PC-3 (cell line): ENCODE measurements around the gene RALGAPA1. TPM values are rescaled to one million over a fixed set of nuclear protein-coding genes. Genes with fewer than 3 reads are reported as not detected.

Experiments used
- ATAC-seq: fragments of 200-7000 bp; cut with Tn5 transposase; 2 replicates; pipeline ENCODE4 v1.9.1; 2020; ENCODE audit warnings: mild to moderate bottlenecking, moderate library complexity
- BruUV-seq: library from RNA; stranded (reverse); fragments of 400-500 nt; replicated peaks from 2 replicates; lab custom pipeline; 2021; lab: Mats Ljungman, UMichigan
- CTCF ChIA-PET: fragments of 300-600 bp; sonication (Branson Sonifier 250); formaldehyde crosslinking; loops from one replicate; lab custom pipeline; 2022; ENCODE audit warnings: antibody characterized with exemption; lab: Charles Lee
- POLR2A ChIA-PET: fragments of 300-600 bp; sonication (Branson Sonifier 250); formaldehyde crosslinking; loops from one replicate; lab custom pipeline; 2022; ENCODE audit warnings: antibody characterized with exemption; ENCODE audit not compliant: unreplicated experiment; lab: Charles Lee
- DNase-seq: peaks from one replicate; pipeline ENCODE4 v3.0.0-alpha.2; 2015
- H2AFZ ChIP-seq: fragments of 300-600 bp; sonication (generic); 2 replicates; pipeline ENCODE4 v1.6.0; 2016; ENCODE audit warnings: antibody characterized with exemption, low read length
- H3F3A ChIP-seq: fragments of 300-600 bp; sonication (generic); one replicate; pipeline ENCODE4 v1.6.0; 2017; ENCODE audit warnings: antibody characterized with exemption, low read length, control low read depth, mild to moderate bottlenecking; ENCODE audit not compliant: unreplicated experiment
- H3K27ac ChIP-seq: fragments of 300-600 bp; sonication (generic); 2 replicates; pipeline ENCODE4 v1.5.1; 2016; ENCODE audit warnings: mild to moderate bottlenecking, low read length
- H3K27me3 ChIP-seq: fragments of 300-600 bp; sonication (generic); 2 replicates; pipeline ENCODE4 v1.6.1; 2016; ENCODE audit warnings: low read length, mixed read lengths
- H3K36me3 ChIP-seq: fragments of 300-600 bp; sonication (generic); 2 replicates; pipeline ENCODE4 v1.6.1; 2016; ENCODE audit warnings: low read depth, mixed run types, low read length, mixed read lengths
- H3K4me1 ChIP-seq: fragments of 300-600 bp; sonication (generic); 2 replicates; pipeline ENCODE4 v1.5.1; 2016; ENCODE audit warnings: low read length; ENCODE audit not compliant: insufficient read depth
- H3K4me2 ChIP-seq: fragments of 300-600 bp; sonication (generic); 2 replicates; pipeline ENCODE4 v1.6.0; 2016; ENCODE audit warnings: low read length
- H3K4me3 ChIP-seq: fragments of 300-600 bp; sonication (generic); 2 replicates; pipeline ENCODE4 v1.5.1; 2016; ENCODE audit warnings: mild to moderate bottlenecking, low read length, mixed read lengths
- H3K79me2 ChIP-seq: fragments of 300-600 bp; sonication (generic); 2 replicates; pipeline ENCODE4 v1.6.1; 2017; ENCODE audit warnings: low read length, mixed read lengths
- H3K9ac ChIP-seq: fragments of 300-600 bp; sonication (generic); 2 replicates; pipeline ENCODE4 v1.6.0; 2016; ENCODE audit warnings: mild to moderate bottlenecking, low read length
- H3K9me2 ChIP-seq: fragments of 300-600 bp; sonication (generic); replicated peaks from 2 replicates; pipeline ENCODE4 v1.6.1; 2016; ENCODE audit warnings: mixed run types, low read length, mixed read lengths
- H3K9me3 ChIP-seq: fragments of 300-600 bp; sonication (generic); 2 replicates; pipeline ENCODE4 v1.6.1; 2016; ENCODE audit warnings: low read length, mixed read lengths
- H4K20me1 ChIP-seq: fragments of 300-600 bp; sonication (generic); 2 replicates; pipeline ENCODE4 v1.6.1; 2016; ENCODE audit warnings: low read length, mixed read lengths
- CTCF ChIP-seq: fragments of 300-600 bp; sonication (generic); conservative IDR thresholded peaks from 2 replicates; pipeline ENCODE4 v1.5.1; 2017; ENCODE audit warnings: antibody characterized with exemption, low read depth, mild to moderate bottlenecking, low read length
- EZH2 ChIP-seq: fragments of 300-600 bp; sonication (generic); IDR thresholded peaks from one replicate; pipeline ENCODE4 v1.6.1; 2017; ENCODE audit warnings: antibody characterized with exemption, mild to moderate bottlenecking, low read length; ENCODE audit not compliant: unreplicated experiment
- EZH2phosphoT487 ChIP-seq: fragments of 300-600 bp; sonication (generic); IDR thresholded peaks from 2 replicates; pipeline ENCODE4 v1.6.1; 2018; ENCODE audit warnings: mild to moderate bottlenecking, antibody characterized with exemption, low read length, borderline replicate concordance
- intact Hi-C: fragments of 100-400 bp; cut with micrococcal nuclease; formaldehyde crosslinking; loops from 2 replicates; pipeline ENCODE4 v1.9.0; 2023
- total RNA-seq: library from RNA; depleted of rRNA; stranded (reverse); fragments of >200 nt; gene quantifications from 2 replicates; pipeline ENCODE4 v1.2.3, GENCODE V29; 2014

The RALGAPA1 gene
- total RNA-seq, 1 experiment from 2014 or later = 20.3 TPM

- POLR2A ChIA-PET = no interaction called here
- BruUV-seq = no TSS peak
- Histone ChIP-seq H2AFZ (no peak overlapping the region), H4K20me1 (no peaks in the 10 kb centered on the region), H3K4me3 (no peak overlapping the region), H3K27me3 (no peaks in the 10 kb centered on the region), H3K9me2 (no peaks in the 10 kb centered on the region), H3K4me1 (no peaks in the 10 kb centered on the region), H3K36me3 (no peaks in the 10 kb centered on the region), H3F3A (no peaks in the 10 kb centered on the region), H3K4me2 (no peak overlapping the region), H3K9me3 (no peaks in the 10 kb centered on the region), H3K9ac (no peak overlapping the region), H3K79me2 (no peaks in the 10 kb centered on the region), H3K27ac (no peak overlapping the region)
- DNase-seq (no peak), ATAC-seq (no peak)
- TF ChIP-seq EZH2 = no peak
- TF ChIP-seq EZH2phosphoT487 = no peak
- TF ChIP-seq CTCF = no peak
- CTCF ChIA-PET = no interaction called here
- intact Hi-C loops = no loop called here
Observed at GRCh38 chr14:35750202-35750904, 58.7 kb downstream of the RALGAPA1 start.

GRCh38 chr14:35747379-35747778 is 61.7 kb downstream of the RALGAPA1 start:
- H3K27me3 ChIP-seq = no peaks in the 10 kb centered on the region
- H2AFZ ChIP-seq = no peak overlapping the region
- H3K79me2 ChIP-seq = no peaks in the 10 kb centered on the region
- H3K36me3 ChIP-seq = no peaks in the 10 kb centered on the region
- BruUV-seq = TSS peak; percentile 8
- no peaks in the 10 kb centered on the region for H4K20me1 ChIP-seq
- peak overlapping the region; percentile 8; the same call in 1 of the 2 replicates for H3K27ac ChIP-seq
- H3K4me1 ChIP-seq = no peaks in the 10 kb centered on the region
- H3K9me2 ChIP-seq = no peaks in the 10 kb centered on the region
- H3K9ac ChIP-seq = no peak overlapping the region
- TF ChIP-seq CTCF (no peak), EZH2 (no peak), EZH2phosphoT487 (no peak)
- DNase-seq (peak; percentile 45), ATAC-seq (peak; percentile 97)
- ChIA-PET POLR2A (no interaction called here), CTCF (no interaction called here)
- H3K4me2 ChIP-seq = no peak overlapping the region
- no peaks in the 10 kb centered on the region for H3F3A ChIP-seq
- H3K4me3 ChIP-seq = no peak overlapping the region
- intact Hi-C loops = loop anchor here (5.0 kb wide), 1 partner anchor 60 kb away; the partner anchor contains the start of gene RALGAPA1
- no peaks in the 10 kb centered on the region for H3K9me3 ChIP-seq

- Histone ChIP-seq H4K20me1 (no peaks in the 10 kb centered on the region), H3K4me1 (no peaks in the 10 kb centered on the region), H2AFZ (no peak overlapping the region), H3K79me2 (no peaks in the 10 kb centered on the region), H3F3A (no peaks in the 10 kb centered on the region), H3K9ac (no peak overlapping the region), H3K27ac (no peak overlapping the region), H3K36me3 (peaks cover 7% of the 10 kb centered on the region; the same call in 1 of the 2 replicates), H3K4me3 (no peak overlapping the region), H3K9me2 (no peaks in the 10 kb centered on the region), H3K4me2 (no peak overlapping the region), H3K27me3 (no peaks in the 10 kb centered on the region), H3K9me3 (no peaks in the 10 kb centered on the region)
- ChIA-PET CTCF (no interaction called here), POLR2A (interaction anchor here (0.6 kb wide), 1 partner anchor 12 kb away, joined by 9 read pairs; no protein-coding TSS in a partner anchor)
- no peak for DNase-seq
- intact Hi-C loops = no loop called here
- no TSS peak for BruUV-seq
- no peak for ATAC-seq
- no peak for TF ChIP-seq CTCF
- TF ChIP-seq EZH2 = no peak
- no peak for TF ChIP-seq EZH2phosphoT487
Observed at GRCh38 chr14:35742442-35742841, 66.7 kb downstream of the RALGAPA1 start.
